SK-N-SH (cell line): ENCODE data around the gene IZUMO1. TPM values are rescaled to one million over a fixed set of nuclear protein-coding genes. Genes with fewer than 3 reads are reported as not detected.
A peak's percentile ranks its signal among the peaks of the same experiment; 100 is the strongest.

Source experiments
- CTCF ChIA-PET: fragments of 300-600, 350-600 bp; formaldehyde crosslinking; extraction: SDS; loops from one replicate; lab custom pipeline; 2021; lab: Yijun Ruan, JAX
- POLR2A ChIA-PET: fragments of 350-600 bp; sonication (Branson Sonifier 250); formaldehyde crosslinking; extraction: SDS; loops from one replicate; lab custom pipeline; 2020; ENCODE audit warnings: antibody characterized with exemption, inconsistent platforms; lab: Yijun Ruan, JAX
- DNase-seq: peaks from one replicate; pipeline ENCODE4 v3.0.0; 2012
- H2AFZ ChIP-seq: fragments of 200-600 bp; sonication (generic); 2 replicates; pipeline ENCODE4 v1.8.1; 2016; ENCODE audit warnings: antibody characterized with exemption, mild to moderate bottlenecking, low read depth
- H3F3A ChIP-seq: fragments of 200-600 bp; sonication (generic); replicated peaks from 2 replicates; pipeline ENCODE3; 2016; ENCODE audit warnings: antibody characterized with exemption, mild to moderate bottlenecking; ENCODE audit not compliant: insufficient read depth
- H3K27ac ChIP-seq, 2 experiments: fragments of 200-500 bp in 1 of 2; fragments of 200-600 bp in 1 of 2; sonication (Bioruptor generic) in 1 of 2; sonication (generic), shearing (Covaris generic) in 1 of 2; 2 replicates each; pipeline versions ENCODE4 v1.5.1 to v1.6.1; 2014 to 2016; ENCODE audit warnings: low read depth in 2 of 2, inconsistent platforms in 1 of 2, low read length in 1 of 2, mild to moderate bottlenecking in 1 of 2, mixed read lengths in 1 of 2
- H3K27me3 ChIP-seq: fragments of 200-600 bp; sonication (generic), shearing (Covaris generic); 2 replicates; pipeline ENCODE4 v1.6.1; 2016; ENCODE audit warnings: mixed run types; ENCODE audit not compliant: insufficient read depth
- H3K36me3 ChIP-seq, 2 experiments: fragments of 200-500 bp in 1 of 2; fragments of 200-600 bp in 1 of 2; sonication (Bioruptor generic) in 1 of 2; sonication (generic) in 1 of 2; replicated peaks in 1 of 2; 2 replicates each; pipeline versions ENCODE3 to v1.5.1; 2014 to 2016; ENCODE audit warnings: low read length in 1 of 2, mild to moderate bottlenecking in 1 of 2; ENCODE audit not compliant: insufficient read depth in 2 of 2, control insufficient read depth in 1 of 2
- H3K4me1 ChIP-seq, 2 experiments: fragments of 200-500 bp in 1 of 2; fragments of 200-600 bp in 1 of 2; sonication (Bioruptor generic) in 1 of 2; sonication (generic), shearing (Covaris generic) in 1 of 2; 2 replicates each; pipeline versions ENCODE4 v1.5.1 to v1.6.1; 2014 to 2016; ENCODE audit warnings: low read depth in 1 of 2, low read length in 1 of 2, mixed run types in 1 of 2; ENCODE audit not compliant: insufficient read depth in 2 of 2, control insufficient read depth in 1 of 2
- H3K4me2 ChIP-seq: fragments of 200-600 bp; sonication (generic), shearing (Covaris generic); 2 replicates; pipeline ENCODE4 v1.6.1; 2017; ENCODE audit warnings: mixed run types
- H3K4me3 ChIP-seq, 2 experiments: fragments of 200-500 bp in 1 of 2; fragments of 200-600 bp in 1 of 2; sonication (Bioruptor generic) in 1 of 2; sonication (generic), shearing (Covaris generic) in 1 of 2; 2 replicates each; pipeline versions ENCODE4 v1.5.1 to v1.8.1; 2014 to 2016; ENCODE audit warnings: low read depth in 2 of 2, inconsistent platforms in 1 of 2, low read length in 1 of 2, mild to moderate bottlenecking in 1 of 2, mixed read lengths in 1 of 2, moderate library complexity in 1 of 2
- H3K79me2 ChIP-seq: fragments of 200-600 bp; sonication (generic); 2 replicates; pipeline ENCODE4 v1.8.1; 2017; ENCODE audit warnings: mild to moderate bottlenecking; ENCODE audit not compliant: insufficient read depth
- H3K9ac ChIP-seq: fragments of 200-600 bp; sonication (generic); 2 replicates; pipeline ENCODE4 v1.6.1; 2017; ENCODE audit warnings: mixed run types
- H3K9me2 ChIP-seq: fragments of 200-600 bp; sonication (generic); 2 replicates; pipeline ENCODE4 v1.6.1; 2017; ENCODE audit warnings: mixed run types
- H3K9me3 ChIP-seq: fragments of 200-600 bp; sonication (generic); 2 replicates; pipeline ENCODE4 v1.6.1; 2017; ENCODE audit warnings: mixed run types, mild to moderate bottlenecking, moderate library complexity
- H4K20me1 ChIP-seq: fragments of 200-600 bp; sonication (generic); 2 replicates; pipeline ENCODE4 v1.6.1; 2017; ENCODE audit warnings: mild to moderate bottlenecking, mixed run types; ENCODE audit not compliant: insufficient read depth
- ELF1 ChIP-seq: IDR thresholded peaks from 2 replicates; pipeline ENCODE4 v1.4.0; 2012
- EP300 ChIP-seq, 2 experiments: IDR thresholded peaks; 2 replicates each; pipeline versions ENCODE4 v1.4.0 to v1.6.1; 2012; ENCODE audit warnings: borderline replicate concordance in 1 of 2, low read depth in 1 of 2, low read length in 1 of 2
- GABPA ChIP-seq: IDR thresholded peaks from 2 replicates; pipeline ENCODE4 v1.4.0; 2012; ENCODE audit warnings: low read depth, mild to moderate bottlenecking
- GATA2 ChIP-seq: sonication (generic); formaldehyde crosslinking; IDR thresholded peaks from 2 replicates; pipeline ENCODE4 v1.5.0; 2020; ENCODE audit warnings: mild to moderate bottlenecking, missing genetic modification reagents
- MXI1 ChIP-seq: IDR thresholded peaks from 2 replicates; pipeline ENCODE4 v1.6.1; 2012; ENCODE audit warnings: mild to moderate bottlenecking, low read depth, low read length, improper control_type of control experiment
- RAD21 ChIP-seq: IDR thresholded peaks from 2 replicates; pipeline ENCODE4 v1.6.1; 2012; ENCODE audit warnings: mild to moderate bottlenecking, low read length
- RCOR1 ChIP-seq: fragments of 150-350 bp; IDR thresholded peaks from 2 replicates; pipeline ENCODE4 v1.6.1; 2017; ENCODE audit warnings: antibody characterized with exemption, low read length
- SIN3A ChIP-seq: IDR thresholded peaks from 2 replicates; pipeline ENCODE4 v1.6.1; 2012; ENCODE audit warnings: low read depth, mild to moderate bottlenecking, low read length, moderate library complexity, borderline replicate concordance
- SMC3 ChIP-seq: IDR thresholded peaks from 2 replicates; pipeline ENCODE4 v1.6.1; 2012; ENCODE audit warnings: low read depth, low read length, improper control_type of control experiment
- WGBS: methylation state at CpG from one replicate; pipeline ENCODE4 v1.1.6; 2017; ENCODE audit warnings: low lambda C conversion rate; 5-methylcytosine and 5-hydroxymethylcytosine counted together
- polyA plus RNA-seq, 3 experiments: library from polyadenylated mRNA; depleted of rRNA; stranded (reverse); fragments of >200 nt; gene quantifications; 2 replicates each; pipeline ENCODE4 v1.2.3, GENCODE V29; 2012
- TF ChIP-seq, protein P1 (sequence below): fragments of 200-600 bp; sonication (generic); IDR thresholded peaks from 2 replicates; pipeline ENCODE4 v1.6.1; 2017; ENCODE audit warnings: antibody characterized with exemption, mild to moderate bottlenecking, moderate library complexity
- TF ChIP-seq, protein P2 (sequence below): fragments of 150-350 bp; IDR thresholded peaks from 2 replicates; pipeline ENCODE4 v1.6.1; 2017; ENCODE audit warnings: antibody characterized with exemption, low read length, low read depth, borderline replicate concordance
- TF ChIP-seq, protein P3 (sequence below): IDR thresholded peaks from 2 replicates; pipeline ENCODE4 v1.4.0; 2012; ENCODE audit warnings: low read depth
- TF ChIP-seq, protein P4 (sequence below): IDR thresholded peaks from 2 replicates; pipeline ENCODE4; 2012

IZUMO1 gene
- polyA plus RNA-seq, 1 of the 3 experiments (the other 2 are of a cell fraction), result 0.03 TPM

DNA sequence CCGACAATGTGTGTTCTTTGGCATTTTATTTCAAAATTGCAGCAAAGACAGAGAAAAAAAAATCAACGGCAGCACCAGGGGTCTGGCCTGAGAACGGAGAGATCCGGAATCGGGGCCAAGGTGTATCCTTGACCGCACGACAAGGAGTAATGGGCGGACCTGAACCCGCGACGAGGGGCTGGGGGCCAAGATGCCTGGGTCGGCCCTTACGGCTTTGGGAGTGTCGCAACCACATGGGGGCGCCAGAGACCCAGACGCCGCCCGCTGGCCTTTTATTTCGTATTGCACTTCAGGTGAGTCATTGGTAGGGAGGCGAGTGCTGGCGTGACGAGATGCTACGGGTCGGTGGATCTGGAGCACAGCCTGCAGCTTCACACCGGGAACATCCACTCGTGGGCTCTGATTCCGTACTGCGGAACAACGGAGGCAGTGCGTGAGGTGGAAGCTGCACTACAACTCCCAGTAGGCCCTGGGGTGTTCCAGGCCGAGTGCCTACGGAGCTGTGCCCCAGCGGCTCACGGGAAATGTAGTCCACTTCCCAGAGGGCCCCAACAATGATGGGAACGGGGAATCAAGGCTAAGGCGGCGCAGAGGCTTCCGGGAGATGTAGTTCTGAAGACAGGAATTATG, 48.5 kb upstream of the IZUMO1 start (continued):
- TF ChIP-seq SIN3A (peak; percentile 49; the same call in 1 of the 2 replicates), EP300 (IDR thresholded peaks at IDR 0.05; ENCODE audit: borderline replicate concordance in 1 of 2, low read depth in 1 of 2, low read length in 1 of 2) (no peak), RAD21 (peak; percentile 74), MXI1 (peak; percentile 37; the same call in 1 of the 2 replicates), ELF1 (peak; percentile 92)
- TF ChIP-seq, protein P1, sequence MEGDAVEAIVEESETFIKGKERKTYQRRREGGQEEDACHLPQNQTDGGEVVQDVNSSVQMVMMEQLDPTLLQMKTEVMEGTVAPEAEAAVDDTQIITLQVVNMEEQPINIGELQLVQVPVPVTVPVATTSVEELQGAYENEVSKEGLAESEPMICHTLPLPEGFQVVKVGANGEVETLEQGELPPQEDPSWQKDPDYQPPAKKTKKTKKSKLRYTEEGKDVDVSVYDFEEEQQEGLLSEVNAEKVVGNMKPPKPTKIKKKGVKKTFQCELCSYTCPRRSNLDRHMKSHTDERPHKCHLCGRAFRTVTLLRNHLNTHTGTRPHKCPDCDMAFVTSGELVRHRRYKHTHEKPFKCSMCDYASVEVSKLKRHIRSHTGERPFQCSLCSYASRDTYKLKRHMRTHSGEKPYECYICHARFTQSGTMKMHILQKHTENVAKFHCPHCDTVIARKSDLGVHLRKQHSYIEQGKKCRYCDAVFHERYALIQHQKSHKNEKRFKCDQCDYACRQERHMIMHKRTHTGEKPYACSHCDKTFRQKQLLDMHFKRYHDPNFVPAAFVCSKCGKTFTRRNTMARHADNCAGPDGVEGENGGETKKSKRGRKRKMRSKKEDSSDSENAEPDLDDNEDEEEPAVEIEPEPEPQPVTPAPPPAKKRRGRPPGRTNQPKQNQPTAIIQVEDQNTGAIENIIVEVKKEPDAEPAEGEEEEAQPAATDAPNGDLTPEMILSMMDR, result peak; percentile 98
- TF ChIP-seq, protein P2, sequence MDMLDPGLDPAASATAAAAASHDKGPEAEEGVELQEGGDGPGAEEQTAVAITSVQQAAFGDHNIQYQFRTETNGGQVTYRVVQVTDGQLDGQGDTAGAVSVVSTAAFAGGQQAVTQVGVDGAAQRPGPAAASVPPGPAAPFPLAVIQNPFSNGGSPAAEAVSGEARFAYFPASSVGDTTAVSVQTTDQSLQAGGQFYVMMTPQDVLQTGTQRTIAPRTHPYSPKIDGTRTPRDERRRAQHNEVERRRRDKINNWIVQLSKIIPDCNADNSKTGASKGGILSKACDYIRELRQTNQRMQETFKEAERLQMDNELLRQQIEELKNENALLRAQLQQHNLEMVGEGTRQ, result no peak
- TF ChIP-seq, protein P3, sequence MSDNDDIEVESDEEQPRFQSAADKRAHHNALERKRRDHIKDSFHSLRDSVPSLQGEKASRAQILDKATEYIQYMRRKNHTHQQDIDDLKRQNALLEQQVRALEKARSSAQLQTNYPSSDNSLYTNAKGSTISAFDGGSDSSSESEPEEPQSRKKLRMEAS, result peak; percentile 35; the same call in 1 of the 2 replicates

DNA sequence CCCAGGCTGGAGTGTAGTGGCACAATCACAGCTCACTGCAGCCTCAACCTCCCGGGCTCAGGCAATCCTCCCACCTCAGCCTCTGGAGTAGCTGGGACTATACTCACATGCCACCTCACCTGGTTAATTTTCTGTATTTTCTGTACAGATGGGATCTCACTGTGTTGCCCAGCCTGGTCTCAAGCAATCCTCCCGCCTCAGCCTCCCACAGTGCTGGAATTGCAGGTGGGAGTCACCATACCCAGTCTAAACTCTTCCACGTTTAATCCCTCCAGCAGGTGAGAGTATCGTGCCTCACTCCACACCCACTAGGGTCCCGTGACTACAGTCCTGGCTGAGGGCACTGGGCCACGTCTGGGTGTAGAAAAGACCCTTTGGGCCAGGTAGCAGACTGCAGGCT, 47.6 kb upstream of the IZUMO1 start:
- no peaks in the 10 kb centered on the region for H3K79me2 ChIP-seq
- no peaks in the 10 kb centered on the region for H3K9me3 ChIP-seq
- no peaks in the 10 kb centered on the region for H3K36me3 ChIP-seq
- H3K27me3 ChIP-seq, result no peaks in the 10 kb centered on the region
- no peak for DNase-seq
- POLR2A ChIA-PET, result no interaction called here
- no peak overlapping the region for H3K9ac ChIP-seq
- peaks cover 5% of the 10 kb centered on the region for H3F3A ChIP-seq
- no peak overlapping the region for H3K4me2 ChIP-seq
- no peaks in the 10 kb centered on the region for H4K20me1 ChIP-seq
- CTCF ChIA-PET, result interaction anchor here (1.6 to 20.7 kb wide), 11 partner anchors 9 to 177 kb away, joined by 6 to 457 read pairs (median 17); partner anchors contain the start of genes CA11, FTL and HSD17B14
- no peak overlapping the region for H3K4me3 ChIP-seq
- WGBS, result 81% methylated on average over 6 of the region's 6 CpGs
- peaks cover 5% of the 10 kb centered on the region in 2 experiments; a peak in 1 of 4 replicates for H3K4me1 ChIP-seq
- H3K9me2 ChIP-seq, result no peaks in the 10 kb centered on the region
- H2AFZ ChIP-seq, result peak overlapping the region; percentile 64; the same call in 1 of the 2 replicates
- H3K27ac ChIP-seq, result no peak overlapping the region
- TF ChIP-seq SIN3A, result no peak
- no peak for TF ChIP-seq ELF1
- no peak for TF ChIP-seq RCOR1
- TF ChIP-seq GATA2 (CRISPR knock-in tag), result no peak
- TF ChIP-seq SMC3, result no peak
- TF ChIP-seq GABPA, result no peak
- no peak for TF ChIP-seq MXI1
- TF ChIP-seq, protein P4, sequence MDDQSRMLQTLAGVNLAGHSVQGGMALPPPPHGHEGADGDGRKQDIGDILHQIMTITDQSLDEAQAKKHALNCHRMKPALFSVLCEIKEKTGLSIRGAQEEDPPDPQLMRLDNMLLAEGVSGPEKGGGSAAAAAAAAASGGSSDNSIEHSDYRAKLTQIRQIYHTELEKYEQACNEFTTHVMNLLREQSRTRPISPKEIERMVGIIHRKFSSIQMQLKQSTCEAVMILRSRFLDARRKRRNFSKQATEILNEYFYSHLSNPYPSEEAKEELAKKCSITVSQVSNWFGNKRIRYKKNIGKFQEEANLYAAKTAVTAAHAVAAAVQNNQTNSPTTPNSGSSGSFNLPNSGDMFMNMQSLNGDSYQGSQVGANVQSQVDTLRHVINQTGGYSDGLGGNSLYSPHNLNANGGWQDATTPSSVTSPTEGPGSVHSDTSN, result no peak
- no peak for TF ChIP-seq EP300 (IDR thresholded peaks at IDR 0.05; ENCODE audit: borderline replicate concordance in 1 of 2, low read depth in 1 of 2, low read length in 1 of 2)
